Liver (tissue), 3 donors: ENCODE measurements around the gene ABCA13.

ENCODE experiments used
- CTCF ChIP-seq: fragments of 150-350 bp; IDR thresholded peaks from 2 replicates; pipeline ENCODE4 v1.5.1; 2017; ENCODE audit warnings: improper control_type of control experiment, low read depth, low read length; ENCODE audit not compliant: missing input control
- EGR1 ChIP-seq, 2 donors: IDR thresholded peaks; 2 replicates each; pipeline ENCODE4 v1.6.1; 2016 to 2018; ENCODE audit warnings: antibody characterized with exemption in 2 of 2, low read depth in 2 of 2
- FOXA2 ChIP-seq: IDR thresholded peaks from 2 replicates; pipeline ENCODE4 v1.6.1; 2016; ENCODE audit warnings: antibody characterized with exemption
- HNF4G ChIP-seq: IDR thresholded peaks from 2 replicates; pipeline ENCODE4 v1.6.1; 2016; ENCODE audit warnings: antibody characterized with exemption
- JUND ChIP-seq, 2 donors: IDR thresholded peaks; 2 replicates each; pipeline ENCODE4 v1.6.1; 2016; ENCODE audit warnings: antibody characterized with exemption in 2 of 2
- MAX ChIP-seq: IDR thresholded peaks from 2 replicates; pipeline ENCODE4 v1.6.1; 2016; ENCODE audit warnings: antibody characterized with exemption
- RAD21 ChIP-seq, 2 donors: IDR thresholded peaks; 2 replicates each; pipeline ENCODE4 v1.6.1; 2016; ENCODE audit warnings: antibody characterized with exemption in 2 of 2, mild to moderate bottlenecking in 2 of 2
- REST ChIP-seq: IDR thresholded peaks from 2 replicates; pipeline ENCODE4 v1.6.1; 2016; ENCODE audit warnings: antibody characterized with exemption, mild to moderate bottlenecking
- RXRA ChIP-seq, 2 donors: IDR thresholded peaks; 2 replicates each; pipeline ENCODE4 v1.6.1; 2017 to 2018; ENCODE audit warnings: antibody characterized with exemption in 2 of 2, mild to moderate bottlenecking in 1 of 2
- SP1 ChIP-seq: IDR thresholded peaks from 2 replicates; pipeline ENCODE4 v1.6.1; 2018; ENCODE audit warnings: antibody characterized with exemption, mild to moderate bottlenecking
- TAF1 ChIP-seq: conservative IDR thresholded peaks from 2 replicates; pipeline ENCODE4 v1.6.1; 2016; ENCODE audit warnings: antibody characterized with exemption, mild to moderate bottlenecking
- YY1 ChIP-seq: IDR thresholded peaks from 2 replicates; pipeline ENCODE4 v1.6.1; 2016; ENCODE audit warnings: antibody characterized with exemption, mild to moderate bottlenecking
- donor health status: healthy.
- donor health status: healthy.

- TF ChIP-seq REST (no peak), CTCF (no peak), HNF4G (no peak), MAX (no peak), EGR1 (IDR thresholded peaks at IDR 0.05; ENCODE audit: low read depth in 2 of 2) (no peak), RAD21 (IDR thresholded peaks at IDR 0.05) (no peak), FOXA2 (no peak), RXRA (IDR thresholded peaks at IDR 0.05) (no peak), SP1 (no peak), JUND (IDR thresholded peaks at IDR 0.05) (no peak), TAF1 (no peak), YY1 (no peak)
Observed at GRCh38 chr7:48255046-48255445, 83.8 kb downstream of the ABCA13 start.
